ENCODE measurements around the gene EZR.

- TF ChIP-seq, protein P1, sequence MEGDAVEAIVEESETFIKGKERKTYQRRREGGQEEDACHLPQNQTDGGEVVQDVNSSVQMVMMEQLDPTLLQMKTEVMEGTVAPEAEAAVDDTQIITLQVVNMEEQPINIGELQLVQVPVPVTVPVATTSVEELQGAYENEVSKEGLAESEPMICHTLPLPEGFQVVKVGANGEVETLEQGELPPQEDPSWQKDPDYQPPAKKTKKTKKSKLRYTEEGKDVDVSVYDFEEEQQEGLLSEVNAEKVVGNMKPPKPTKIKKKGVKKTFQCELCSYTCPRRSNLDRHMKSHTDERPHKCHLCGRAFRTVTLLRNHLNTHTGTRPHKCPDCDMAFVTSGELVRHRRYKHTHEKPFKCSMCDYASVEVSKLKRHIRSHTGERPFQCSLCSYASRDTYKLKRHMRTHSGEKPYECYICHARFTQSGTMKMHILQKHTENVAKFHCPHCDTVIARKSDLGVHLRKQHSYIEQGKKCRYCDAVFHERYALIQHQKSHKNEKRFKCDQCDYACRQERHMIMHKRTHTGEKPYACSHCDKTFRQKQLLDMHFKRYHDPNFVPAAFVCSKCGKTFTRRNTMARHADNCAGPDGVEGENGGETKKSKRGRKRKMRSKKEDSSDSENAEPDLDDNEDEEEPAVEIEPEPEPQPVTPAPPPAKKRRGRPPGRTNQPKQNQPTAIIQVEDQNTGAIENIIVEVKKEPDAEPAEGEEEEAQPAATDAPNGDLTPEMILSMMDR (IDR thresholded peaks at IDR 0.05), result no peak
- no peak for TF ChIP-seq POLR2A (IDR thresholded peaks at IDR 0.05)
These were observed 42.4 kb downstream of the EZR start for GRCh38 chr6:158776737-158777136.

Measured in breast epithelium (tissue), 3 donors.